T-helper 1 cell treated with Interleukin-12 subunit alpha and Interleukin-12 subunit beta and Interleukin-4 antibody, amounts not matched to agents 30 μg/mL and 1 μg/mL, for 36 hours (primary cell): ENCODE results near the gene NPLOC4.

ENCODE experiments used
- H3K27ac Mint-ChIP-seq: one replicate; pipeline ENCODE4 v1.8.0; 2021; ENCODE audit warnings: mild to moderate bottlenecking, mixed read lengths
- H3K27me3 Mint-ChIP-seq: one replicate; pipeline ENCODE4 v1.8.0; 2021; ENCODE audit warnings: low read depth, mixed read lengths
- H3K36me3 Mint-ChIP-seq: one replicate; pipeline ENCODE4 v1.8.0; 2021; ENCODE audit warnings: low read depth, mixed read lengths
- H3K4me1 Mint-ChIP-seq: one replicate; pipeline ENCODE4 v1.8.0; 2021; ENCODE audit warnings: low read depth, mixed read lengths
- H3K4me3 Mint-ChIP-seq: one replicate; pipeline ENCODE4 v1.8.0; 2021; ENCODE audit warnings: mild to moderate bottlenecking, moderate library complexity, mixed read lengths
- H3K9me3 Mint-ChIP-seq: one replicate; pipeline ENCODE4 v1.8.0; 2021; ENCODE audit warnings: mixed read lengths

The NPLOC4 gene

GRCh38 chr17:81550285-81550684, 86.6 kb downstream of the NPLOC4 start:
- H3K4me1 Mint-ChIP-seq = peaks cover 19% of the 10 kb centered on the region
- H3K27ac Mint-ChIP-seq = no peak overlapping the region
- H3K36me3 Mint-ChIP-seq = peaks cover 3% of the 10 kb centered on the region
- H3K27me3 Mint-ChIP-seq = no peaks in the 10 kb centered on the region
- H3K4me3 Mint-ChIP-seq = peak overlapping the region; percentile 85
- no peaks in the 10 kb centered on the region for H3K9me3 Mint-ChIP-seq

- Mint-ChIP-seq H3K9me3 (no peaks in the 10 kb centered on the region), H3K4me1 (peaks cover 19% of the 10 kb centered on the region), H3K27ac (no peak overlapping the region), H3K27me3 (no peaks in the 10 kb centered on the region), H3K4me3 (peak overlapping the region; percentile 48), H3K36me3 (peaks cover 3% of the 10 kb centered on the region)
Measured at GRCh38 chr17:81549826-81550225, 87.1 kb downstream of the NPLOC4 start.

GRCh38 chr17:81549031-81549557, 87.8 kb downstream of the NPLOC4 start:
- H3K9me3 Mint-ChIP-seq = no peaks in the 10 kb centered on the region

GRCh38 chr17:81547614-81547982, 89.3 kb downstream of the NPLOC4 start:
- Mint-ChIP-seq H3K4me3 (no peak overlapping the region), H3K36me3 (peaks cover 3% of the 10 kb centered on the region), H3K27me3 (no peaks in the 10 kb centered on the region), H3K27ac (no peak overlapping the region), H3K9me3 (no peaks in the 10 kb centered on the region), H3K4me1 (peaks cover 8% of the 10 kb centered on the region)

More at GRCh38 chr17:81549031-81549557, 87.8 kb downstream of the NPLOC4 start:
- H3K36me3 Mint-ChIP-seq = peaks cover 3% of the 10 kb centered on the region
- H3K4me3 Mint-ChIP-seq = no peak overlapping the region
- no peak overlapping the region for H3K27ac Mint-ChIP-seq
- peaks cover 19% of the 10 kb centered on the region for H3K4me1 Mint-ChIP-seq
- no peaks in the 10 kb centered on the region for H3K27me3 Mint-ChIP-seq

GRCh38 chr17:81546906-81547613, 89.9 kb downstream of the NPLOC4 start:
- peaks cover 3% of the 10 kb centered on the region for H3K36me3 Mint-ChIP-seq
- no peak overlapping the region for H3K4me3 Mint-ChIP-seq
- no peaks in the 10 kb centered on the region for H3K27me3 Mint-ChIP-seq
- no peak overlapping the region for H3K27ac Mint-ChIP-seq
- peaks cover 8% of the 10 kb centered on the region for H3K4me1 Mint-ChIP-seq
- H3K9me3 Mint-ChIP-seq = no peaks in the 10 kb centered on the region

GRCh38 chr17:81545160-81545949, 91.6 kb downstream of the NPLOC4 start:
- Mint-ChIP-seq H3K27ac (no peak overlapping the region), H3K4me3 (no peak overlapping the region), H3K27me3 (no peaks in the 10 kb centered on the region), H3K36me3 (peaks cover 3% of the 10 kb centered on the region), H3K9me3 (no peaks in the 10 kb centered on the region), H3K4me1 (peaks cover 3% of the 10 kb centered on the region)

GRCh38 chr17:81544281-81544974, 92.5 kb downstream of the NPLOC4 start:
- Mint-ChIP-seq H3K27ac (no peak overlapping the region), H3K36me3 (peaks cover 3% of the 10 kb centered on the region), H3K4me3 (no peak overlapping the region), H3K4me1 (peaks cover under 1% of the 10 kb centered on the region), H3K27me3 (no peaks in the 10 kb centered on the region), H3K9me3 (no peaks in the 10 kb centered on the region)

- H3K27me3 Mint-ChIP-seq = no peaks in the 10 kb centered on the region
Measured at GRCh38 chr17:81543756-81544155, 93.2 kb downstream of the NPLOC4 start.

GRCh38 chr17:81543339-81543675, 93.6 kb downstream of the NPLOC4 start:
- Mint-ChIP-seq H3K27me3 (no peaks in the 10 kb centered on the region), H3K9me3 (no peaks in the 10 kb centered on the region), H3K4me1 (no peaks in the 10 kb centered on the region), H3K36me3 (peaks cover 5% of the 10 kb centered on the region), H3K4me3 (no peak overlapping the region), H3K27ac (no peak overlapping the region)

More at GRCh38 chr17:81543756-81544155, 93.2 kb downstream of the NPLOC4 start:
- H3K36me3 Mint-ChIP-seq = peaks cover 3% of the 10 kb centered on the region
- H3K4me3 Mint-ChIP-seq = no peak overlapping the region
- H3K4me1 Mint-ChIP-seq = no peaks in the 10 kb centered on the region
- no peak overlapping the region for H3K27ac Mint-ChIP-seq
- H3K9me3 Mint-ChIP-seq = no peaks in the 10 kb centered on the region

- H3K4me3 Mint-ChIP-seq = no peak overlapping the region
- H3K9me3 Mint-ChIP-seq = no peaks in the 10 kb centered on the region
- H3K27me3 Mint-ChIP-seq = peaks cover 4% of the 10 kb centered on the region
- H3K36me3 Mint-ChIP-seq = peaks cover 7% of the 10 kb centered on the region
- no peaks in the 10 kb centered on the region for H3K4me1 Mint-ChIP-seq
- H3K27ac Mint-ChIP-seq = no peak overlapping the region
Measured at GRCh38 chr17:81542431-81543338, 94.2 kb downstream of the NPLOC4 start.

GRCh38 chr17:81541123-81541522, 95.8 kb downstream of the NPLOC4 start:
- H3K4me3 Mint-ChIP-seq = no peak overlapping the region
- H3K36me3 Mint-ChIP-seq = peaks cover 4% of the 10 kb centered on the region
- H3K4me1 Mint-ChIP-seq = no peaks in the 10 kb centered on the region
- H3K9me3 Mint-ChIP-seq = no peaks in the 10 kb centered on the region
- H3K27me3 Mint-ChIP-seq = peaks cover 9% of the 10 kb centered on the region
- H3K27ac Mint-ChIP-seq = no peak overlapping the region

- Mint-ChIP-seq H3K4me1 (no peaks in the 10 kb centered on the region), H3K27me3 (peaks cover 12% of the 10 kb centered on the region), H3K4me3 (no peak overlapping the region), H3K9me3 (no peaks in the 10 kb centered on the region), H3K27ac (no peak overlapping the region), H3K36me3 (peaks cover 4% of the 10 kb centered on the region)
Measured at GRCh38 chr17:81540676-81541027, 96.3 kb downstream of the NPLOC4 start.

- H3K4me3 Mint-ChIP-seq = no peak overlapping the region
- H3K27me3 Mint-ChIP-seq = peaks cover 16% of the 10 kb centered on the region
- H3K27ac Mint-ChIP-seq = no peak overlapping the region
- no peaks in the 10 kb centered on the region for H3K9me3 Mint-ChIP-seq
- no peaks in the 10 kb centered on the region for H3K4me1 Mint-ChIP-seq
- peaks cover 4% of the 10 kb centered on the region for H3K36me3 Mint-ChIP-seq
Measured at GRCh38 chr17:81539961-81540675, 96.8 kb downstream of the NPLOC4 start.
